ENCODE measurements around the gene ARF3. TPM values are rescaled to one million over a fixed set of nuclear protein-coding genes. Genes with fewer than 3 reads are reported as not detected.
A peak's percentile ranks its signal among the peaks of the same experiment; 100 is the strongest.

The ARF3 gene
- total RNA-seq, 1 donor from 2014 or later: 101 TPM

DNA sequence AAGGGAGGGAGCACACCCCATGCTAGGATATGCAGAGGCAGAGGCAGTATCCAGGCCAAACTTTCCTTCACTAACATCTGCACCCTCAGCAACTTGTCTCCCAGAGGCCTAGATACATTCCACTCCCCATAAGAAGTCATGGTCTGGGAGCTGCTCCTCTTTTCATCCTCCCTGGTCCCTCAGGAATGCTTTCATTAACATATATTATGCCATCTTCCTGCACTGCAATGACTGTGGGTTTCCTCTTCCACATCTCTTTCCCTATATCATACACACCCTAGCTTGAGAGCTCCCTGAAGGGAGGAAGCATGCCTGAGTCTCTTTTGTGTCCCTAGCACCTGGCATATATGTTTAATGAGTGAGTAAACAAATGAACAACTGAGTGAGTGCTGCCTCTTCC lies 33.3 kb upstream of the ARF3 start:
- Histone ChIP-seq H3K36me3 (ENCODE audit: control insufficient read depth, insufficient read depth, low read length) (no peaks in the 10 kb centered on the region), H3K27me3 (ENCODE audit: control insufficient read depth, insufficient read depth, low read length) (peaks cover 69% of the 10 kb centered on the region), H3K4me3 (ENCODE audit: low read depth, low read length) (no peak overlapping the region)
- no peak for DNase-seq (ENCODE audit: low read depth)
- TF ChIP-seq, protein P1, sequence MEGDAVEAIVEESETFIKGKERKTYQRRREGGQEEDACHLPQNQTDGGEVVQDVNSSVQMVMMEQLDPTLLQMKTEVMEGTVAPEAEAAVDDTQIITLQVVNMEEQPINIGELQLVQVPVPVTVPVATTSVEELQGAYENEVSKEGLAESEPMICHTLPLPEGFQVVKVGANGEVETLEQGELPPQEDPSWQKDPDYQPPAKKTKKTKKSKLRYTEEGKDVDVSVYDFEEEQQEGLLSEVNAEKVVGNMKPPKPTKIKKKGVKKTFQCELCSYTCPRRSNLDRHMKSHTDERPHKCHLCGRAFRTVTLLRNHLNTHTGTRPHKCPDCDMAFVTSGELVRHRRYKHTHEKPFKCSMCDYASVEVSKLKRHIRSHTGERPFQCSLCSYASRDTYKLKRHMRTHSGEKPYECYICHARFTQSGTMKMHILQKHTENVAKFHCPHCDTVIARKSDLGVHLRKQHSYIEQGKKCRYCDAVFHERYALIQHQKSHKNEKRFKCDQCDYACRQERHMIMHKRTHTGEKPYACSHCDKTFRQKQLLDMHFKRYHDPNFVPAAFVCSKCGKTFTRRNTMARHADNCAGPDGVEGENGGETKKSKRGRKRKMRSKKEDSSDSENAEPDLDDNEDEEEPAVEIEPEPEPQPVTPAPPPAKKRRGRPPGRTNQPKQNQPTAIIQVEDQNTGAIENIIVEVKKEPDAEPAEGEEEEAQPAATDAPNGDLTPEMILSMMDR (IDR thresholded peaks at IDR 0.05; ENCODE audit: insufficient read depth, low read length, poor library complexity, severe bottlenecking): no peak

- peaks cover 70% of the 10 kb centered on the region for H3K27me3 ChIP-seq (ENCODE audit: control insufficient read depth, insufficient read depth, low read length)
- H3K36me3 ChIP-seq (ENCODE audit: control insufficient read depth, insufficient read depth, low read length): no peaks in the 10 kb centered on the region
- H3K4me3 ChIP-seq (ENCODE audit: low read depth, low read length): no peak overlapping the region
- no peak for DNase-seq (ENCODE audit: low read depth)
- TF ChIP-seq, protein P1 (IDR thresholded peaks at IDR 0.05; ENCODE audit: insufficient read depth, low read length, poor library complexity, severe bottlenecking): peak; percentile 88
Measured at GRCh38 chr12:48988030-48988649, 30.9 kb upstream of the ARF3 start.

DNA sequence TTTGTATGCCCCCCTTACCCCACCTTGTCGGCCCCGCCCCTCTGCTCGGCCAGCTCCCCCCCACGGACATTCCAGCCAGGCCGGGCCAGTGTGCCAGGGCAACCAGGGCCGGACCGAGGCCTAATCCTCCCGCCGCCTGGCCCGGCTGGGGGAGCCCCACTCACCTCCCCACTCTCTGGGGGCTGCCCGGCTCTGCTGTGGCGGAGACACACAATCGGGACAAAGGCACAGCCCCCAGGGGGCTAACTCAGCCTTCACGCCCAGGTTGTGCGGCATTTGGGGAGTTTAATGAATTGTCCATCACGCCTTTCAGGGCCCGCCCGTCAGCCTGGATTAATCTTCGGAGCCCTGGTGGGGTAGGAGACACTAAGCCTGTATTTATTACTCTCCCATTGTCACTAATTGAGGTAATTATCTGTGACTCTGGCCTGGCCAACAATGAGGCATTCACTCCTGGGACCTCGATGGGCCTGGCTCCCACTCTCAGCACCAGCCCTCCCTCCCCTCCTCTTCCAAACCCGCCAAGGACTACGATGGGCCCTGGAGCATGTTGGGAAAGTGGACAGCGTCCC lies 29.5 kb upstream of the ARF3 start:
- H3K27me3 ChIP-seq (ENCODE audit: control insufficient read depth, insufficient read depth, low read length): peaks cover 79% of the 10 kb centered on the region
- TF ChIP-seq, protein P1 (IDR thresholded peaks at IDR 0.05; ENCODE audit: insufficient read depth, low read length, poor library complexity, severe bottlenecking): no peak
- DNase-seq (ENCODE audit: low read depth): no peak
- H3K36me3 ChIP-seq (ENCODE audit: control insufficient read depth, insufficient read depth, low read length): no peaks in the 10 kb centered on the region
- H3K4me3 ChIP-seq (ENCODE audit: low read depth, low read length): no peak overlapping the region

- no peak overlapping the region for H3K4me3 ChIP-seq (ENCODE audit: low read depth, low read length)
- TF ChIP-seq, protein P1 (IDR thresholded peaks at IDR 0.05; ENCODE audit: insufficient read depth, low read length, poor library complexity, severe bottlenecking): no peak
- H3K27me3 ChIP-seq (ENCODE audit: control insufficient read depth, insufficient read depth, low read length): peaks cover 83% of the 10 kb centered on the region
- DNase-seq (ENCODE audit: low read depth): no peak
- no peaks in the 10 kb centered on the region for H3K36me3 ChIP-seq (ENCODE audit: control insufficient read depth, insufficient read depth, low read length)
Measured at GRCh38 chr12:48985901-48986300, 28.6 kb upstream of the ARF3 start.

DNA sequence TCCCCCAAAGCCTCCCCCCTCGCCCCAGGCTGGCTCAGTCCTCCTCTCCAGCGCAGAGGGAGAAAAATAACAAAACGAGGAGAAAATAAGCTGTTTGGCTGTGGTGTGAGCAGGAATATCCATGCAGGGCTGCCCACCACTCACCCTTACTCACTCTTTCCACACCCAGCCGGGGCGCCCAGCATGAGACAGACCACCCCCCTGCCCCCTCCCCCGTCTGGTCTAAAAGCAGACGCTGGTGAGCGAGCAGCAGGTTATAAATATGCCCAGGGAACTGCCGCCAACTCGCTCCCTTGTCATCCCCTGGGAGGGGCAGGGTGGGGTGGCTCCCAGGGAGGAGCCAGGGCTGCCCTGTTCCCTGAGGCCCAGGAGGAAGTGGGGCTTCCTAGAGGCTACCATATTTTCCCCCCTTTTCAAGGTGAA lies 28.2 kb upstream of the ARF3 start:
- TF ChIP-seq, protein P1 (IDR thresholded peaks at IDR 0.05; ENCODE audit: insufficient read depth, low read length, poor library complexity, severe bottlenecking): no peak
- peaks cover 84% of the 10 kb centered on the region for H3K27me3 ChIP-seq (ENCODE audit: control insufficient read depth, insufficient read depth, low read length)
- no peaks in the 10 kb centered on the region for H3K36me3 ChIP-seq (ENCODE audit: control insufficient read depth, insufficient read depth, low read length)
- no peak overlapping the region for H3K4me3 ChIP-seq (ENCODE audit: low read depth, low read length)
- DNase-seq (ENCODE audit: low read depth): no peak

Data from kidney epithelial cell (primary cell).